T-helper 2 cell treated with Interferon-gamma antibody and Interleukin-4, amounts not matched to agents 100 ng/mL and 5 ng/mL, for 36 hours (primary cell): ENCODE results near the gene SBNO1. TPM values are rescaled to one million over a fixed set of nuclear protein-coding genes. Genes with fewer than 3 reads are reported as not detected.
"Not testable (repeated sequence)": the region's sequence is repeated elsewhere in the genome, so short reads cannot be mapped to it uniquely, and the experiment has no call there.

Source experiments
- intact Hi-C: fragments of 100-400 bp; cut with micrococcal nuclease; formaldehyde crosslinking; loops from one replicate; pipeline ENCODE4 v1.15.1; 2023
- total RNA-seq: library from RNA; stranded (reverse); gene quantifications from 2 replicates; pipeline ENCODE4 v1.2.3, GENCODE V29; 2022

The SBNO1 gene
- total RNA-seq, 1 donor from 2014 or later = 42.6 TPM

- intact Hi-C loops = loop anchor here (1.0 to 2.0 kb wide), 4 partner anchors 24 to 156 kb away; partner anchors contain the start of genes MPHOSPH9, MTRFR, RILPL2 and SNRNP35
Measured at GRCh38 chr12:123388951-123389559, 24.4 kb upstream of the SBNO1 start.

GRCh38 chr12:123388177-123388950 lies 23.7 kb upstream of the SBNO1 start:
- intact Hi-C loops = loop anchor here (1.0 to 2.0 kb wide), 4 partner anchors 23 to 156 kb away; partner anchors contain the start of genes MPHOSPH9, MTRFR, RILPL2 and SNRNP35

- intact Hi-C loops = loop anchor here (1.0 to 2.0 kb wide), 4 partner anchors 22 to 155 kb away; partner anchors contain the start of genes MPHOSPH9, MTRFR, RILPL2 and SNRNP35
Measured at GRCh38 chr12:123387508-123388176, 23.0 kb upstream of the SBNO1 start.

- intact Hi-C loops = not testable (repeated sequence)
Measured at GRCh38 chr12:123385536-123385935, 20.9 kb upstream of the SBNO1 start.

- intact Hi-C loops = loop anchor here (1.0 kb wide), 1 partner anchor 20 kb away; no protein-coding TSS in a partner anchor
Measured at GRCh38 chr12:123384994-123385376, 20.3 kb upstream of the SBNO1 start.

- intact Hi-C loops = loop anchor here (1.0 kb wide), 1 partner anchor 19 kb away; no protein-coding TSS in a partner anchor
Measured at GRCh38 chr12:123384318-123384993, 19.8 kb upstream of the SBNO1 start.

GRCh38 chr12:123382684-123383083 lies 18.0 kb upstream of the SBNO1 start:
- intact Hi-C loops = loop anchor here (1.0 kb wide), 1 partner anchor 202 kb away; the partner anchor contains the start of gene TMED2

GRCh38 chr12:123379391-123379790 lies 14.7 kb upstream of the SBNO1 start:
- intact Hi-C loops = no loop called here

GRCh38 chr12:123372415-123372814 lies 7.8 kb upstream of the SBNO1 start:
- intact Hi-C loops = not testable (repeated sequence)

GRCh38 chr12:123371667-123372368 lies 7.2 kb upstream of the SBNO1 start:
- intact Hi-C loops = not testable (repeated sequence)

- intact Hi-C loops = no loop called here
Measured at GRCh38 chr12:123369229-123369628, 4.6 kb upstream of the SBNO1 start.

GRCh38 chr12:123368431-123368830 lies 3.8 kb upstream of the SBNO1 start:
- intact Hi-C loops = not testable (repeated sequence)

GRCh38 chr12:123367511-123367910 lies 2.9 kb upstream of the SBNO1 start:
- intact Hi-C loops = no loop called here

- intact Hi-C loops = loop anchor here (1.0 to 2.0 kb wide), 9 partner anchors 19 to 390 kb away; partner anchors contain the start of genes CDK2AP1, EIF2B1, GTF2H3 and KMT5A
Measured at GRCh38 chr12:123365025-123365917, 624 bp upstream of the SBNO1 start.

GRCh38 chr12:123363740-123364531 lies 711 bp downstream of the SBNO1 start:
- intact Hi-C loops = loop anchor here (2.0 kb wide), 1 partner anchor 389 kb away; the partner anchor contains the start of gene OGFOD2

GRCh38 chr12:123363390-123363739 lies 1.3 kb downstream of the SBNO1 start:
- intact Hi-C loops = no loop called here

GRCh38 chr12:123358035-123358434 lies 6.6 kb downstream of the SBNO1 start:
- intact Hi-C loops = no loop called here

- intact Hi-C loops = no loop called here
Measured at GRCh38 chr12:123356159-123356670, 8.4 kb downstream of the SBNO1 start.
